Mesodermal cell (in vitro differentiated cells): ENCODE data around the gene SMG6.

Source experiments
- H3K27ac ChIP-seq: 2 replicates; pipeline ENCODE4 v1.7.0; 2013; ENCODE audit warnings: mild to moderate bottlenecking, low read depth, low read length, moderate library complexity; ENCODE audit not compliant: severe bottlenecking
- H3K36me3 ChIP-seq: 2 replicates; pipeline ENCODE4 v1.7.1; 2013; ENCODE audit warnings: mild to moderate bottlenecking, low read length, moderate library complexity; ENCODE audit not compliant: control insufficient read depth, insufficient read depth
- H3K4me1 ChIP-seq: one replicate; pipeline ENCODE4 v1.7.1; 2013; ENCODE audit warnings: mild to moderate bottlenecking, low read length; ENCODE audit not compliant: insufficient read depth, control insufficient read depth, poor library complexity, severe bottlenecking
- H3K4me3 ChIP-seq: 2 replicates; pipeline ENCODE4 v1.7.0; 2013; ENCODE audit warnings: low read length, control low read depth, mild to moderate bottlenecking; ENCODE audit not compliant: insufficient read depth, poor library complexity, severe bottlenecking; ENCODE audit errors: extremely low read depth
- H3K9me3 ChIP-seq: 2 replicates; pipeline ENCODE4 v1.7.1; 2013; ENCODE audit warnings: mild to moderate bottlenecking, low read length, moderate library complexity; ENCODE audit not compliant: control insufficient read depth
- WGBS, 2 experiments: methylation state at CpG; one replicate each; pipeline ENCODE4 v1.1.5; 2013; ENCODE audit warnings: missing lambda C conversion rate in 2 of 2; ENCODE audit not compliant: insufficient coverage in 2 of 2; 5-methylcytosine and 5-hydroxymethylcytosine counted together

The SMG6 gene

GRCh38 chr17:2214929-2215615 lies 88.5 kb downstream of the SMG6 start:
- peaks cover 41% of the 10 kb centered on the region for H3K4me1 ChIP-seq
- peak overlapping the region; percentile 92 for H3K27ac ChIP-seq
- WGBS, 2 experiments: 76 to 94% methylated on average over 6 to 8 of the region's 11 CpGs
- H3K9me3 ChIP-seq: no peaks in the 10 kb centered on the region
- H3K4me3 ChIP-seq: no peak overlapping the region
- peaks cover 22% of the 10 kb centered on the region for H3K36me3 ChIP-seq

DNA sequence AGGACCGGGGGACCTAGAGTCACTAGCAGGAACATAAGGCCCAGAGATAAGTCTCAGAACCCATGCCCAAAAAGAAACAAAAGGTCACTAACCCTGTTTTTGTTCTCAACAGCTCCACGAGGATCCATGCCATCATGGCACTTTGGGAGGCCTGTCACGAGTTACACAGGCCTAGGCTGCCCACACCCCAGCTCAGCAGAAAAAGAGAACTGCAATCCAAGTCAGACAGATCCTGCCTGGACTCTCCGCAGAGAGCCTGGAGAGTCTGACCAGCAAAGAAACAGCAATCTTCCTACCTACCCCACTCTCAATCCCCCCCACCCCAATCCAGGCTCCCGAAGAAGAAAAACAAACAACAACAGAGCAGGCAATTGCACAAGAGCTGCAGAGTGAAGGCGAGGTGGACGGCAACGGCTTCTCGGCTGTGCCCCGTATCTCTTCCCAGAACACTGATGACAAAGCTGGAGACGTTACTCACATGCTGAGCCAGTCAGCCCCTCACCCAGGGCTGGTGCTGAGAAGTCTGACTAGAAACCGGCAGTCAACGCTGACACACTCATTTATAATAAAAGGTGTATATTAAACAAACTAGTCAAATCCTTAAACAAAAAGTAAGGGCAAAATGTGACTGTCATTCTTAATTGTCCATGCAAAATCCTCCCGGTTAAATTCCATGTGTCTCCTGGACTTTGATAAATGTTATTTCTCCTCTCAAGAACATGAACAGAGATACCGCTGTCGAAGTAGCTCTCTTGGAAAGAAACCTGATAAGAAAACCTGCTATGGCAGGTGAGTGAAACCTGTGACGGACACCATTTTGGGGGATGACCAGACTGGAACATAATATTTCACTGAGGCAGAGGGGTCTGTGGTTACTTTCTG lies 89.3 kb downstream of the SMG6 start:
- Histone ChIP-seq H3K4me1 (peaks cover 41% of the 10 kb centered on the region), H3K36me3 (peaks cover 23% of the 10 kb centered on the region), H3K27ac (peak overlapping the region; percentile 92), H3K4me3 (no peak overlapping the region), H3K9me3 (no peaks in the 10 kb centered on the region)
- 42 to 46% methylated on average over 11 to 14 of the region's 17 CpGs for WGBS, 2 experiments

- H3K27ac ChIP-seq: peak overlapping the region; percentile 92
- peaks cover 19% of the 10 kb centered on the region for H3K36me3 ChIP-seq
- peaks cover 48% of the 10 kb centered on the region for H3K4me1 ChIP-seq
- no peak overlapping the region for H3K4me3 ChIP-seq
- H3K9me3 ChIP-seq: no peaks in the 10 kb centered on the region
- WGBS, 2 experiments: 94 to 95% methylated on average over 10 to 11 of the region's 11 CpGs
Observed at GRCh38 chr17:2213291-2213960, 90.2 kb downstream of the SMG6 start.

- H3K36me3 ChIP-seq: peaks cover 17% of the 10 kb centered on the region
- H3K4me3 ChIP-seq: no peak overlapping the region
- H3K9me3 ChIP-seq: no peaks in the 10 kb centered on the region
- H3K27ac ChIP-seq: peak overlapping the region; percentile 92
- H3K4me1 ChIP-seq: peaks cover 53% of the 10 kb centered on the region
- 92 to 99% methylated on average over 8 of the region's 10 CpGs for WGBS, 2 experiments
Observed at GRCh38 chr17:2212400-2212981, 91.1 kb downstream of the SMG6 start.

DNA sequence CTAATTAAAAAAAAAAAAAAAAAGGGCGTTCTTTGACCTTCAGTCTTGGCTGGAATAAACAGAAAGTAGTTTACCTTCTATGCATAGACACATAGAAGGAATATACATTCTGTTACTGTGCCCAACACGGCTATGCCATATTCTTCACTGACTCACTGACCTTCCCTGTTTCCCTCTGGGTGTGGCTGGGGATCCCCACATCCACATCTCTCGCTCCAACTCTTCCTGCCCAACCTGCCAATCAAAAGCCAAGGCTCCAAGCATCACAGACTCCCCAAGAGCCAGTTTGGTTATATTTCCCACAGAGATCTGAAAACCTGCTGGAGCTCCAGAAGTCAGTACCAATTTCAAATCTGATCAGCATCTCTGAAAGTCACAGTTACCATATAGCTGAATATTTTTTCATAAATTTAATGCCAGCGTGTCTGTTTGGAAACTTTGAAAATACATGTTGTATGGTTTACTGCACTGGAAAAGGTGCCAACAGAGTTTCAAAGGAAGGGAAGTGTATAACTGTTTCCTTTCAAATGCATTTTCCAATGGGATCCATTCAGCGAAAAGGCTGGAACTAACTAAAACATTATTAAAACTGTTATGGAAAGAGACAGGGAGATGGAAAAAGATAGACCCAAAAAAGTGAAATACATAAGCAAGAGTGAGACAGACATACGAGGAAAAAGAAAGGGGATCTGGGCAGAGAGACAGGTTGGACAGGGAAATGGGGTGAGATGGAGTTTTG lies 91.8 kb downstream of the SMG6 start:
- H3K36me3 ChIP-seq: peaks cover 17% of the 10 kb centered on the region
- no peak overlapping the region for H3K27ac ChIP-seq
- WGBS, 2 experiments: 94 to 100% methylated on average over 2 to 3 of the region's 6 CpGs
- no peaks in the 10 kb centered on the region for H3K9me3 ChIP-seq
- H3K4me1 ChIP-seq: peaks cover 53% of the 10 kb centered on the region
- H3K4me3 ChIP-seq: no peak overlapping the region

GRCh38 chr17:2210726-2211125 lies 92.9 kb downstream of the SMG6 start:
- peaks cover 48% of the 10 kb centered on the region for H3K4me1 ChIP-seq
- peaks cover 17% of the 10 kb centered on the region for H3K36me3 ChIP-seq
- H3K9me3 ChIP-seq: no peaks in the 10 kb centered on the region
- 100% methylated on average over 1 of the region's 2 CpGs; no CpG with 5 or more reads in 1 of the 2 experiments for WGBS, 2 experiments
- no peak overlapping the region for H3K27ac ChIP-seq
- H3K4me3 ChIP-seq: no peak overlapping the region

DNA sequence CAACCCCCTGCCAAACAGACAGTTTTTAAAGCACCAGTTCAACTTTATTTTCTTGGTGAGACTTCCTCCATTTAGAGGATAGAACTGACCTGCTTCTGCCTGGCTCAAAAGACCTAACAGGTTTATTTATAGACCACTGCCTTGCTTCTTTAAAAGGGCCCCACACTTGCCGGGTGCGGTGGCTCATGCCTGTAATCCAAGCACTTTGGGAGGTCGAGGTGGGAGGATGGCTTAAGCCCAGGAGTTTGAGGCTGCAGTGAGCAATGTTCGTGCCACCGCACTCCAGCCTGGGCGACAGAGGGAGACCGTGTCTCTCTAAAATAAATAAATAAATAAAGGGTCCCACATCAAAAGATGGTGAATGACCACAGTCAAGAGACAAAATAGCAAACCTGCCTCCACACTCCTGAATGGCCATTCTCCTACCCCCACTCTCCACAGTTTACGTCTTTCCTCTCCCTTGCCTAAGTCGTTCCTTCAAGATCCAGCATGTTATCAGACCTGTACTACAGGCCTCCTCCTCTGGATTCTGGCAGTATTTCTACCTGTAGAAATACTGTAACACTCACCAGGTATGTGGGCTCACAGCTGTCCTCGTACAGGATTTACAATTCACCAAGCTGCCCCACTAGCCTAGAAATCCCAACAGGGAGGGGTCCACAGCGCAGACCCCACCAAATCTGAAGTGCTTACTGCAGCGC lies 95.6 kb downstream of the SMG6 start:
- WGBS, 2 experiments: 81 to 89% methylated on average over 7 to 9 of the region's 12 CpGs
- no peak overlapping the region for H3K4me3 ChIP-seq
- H3K4me1 ChIP-seq: peaks cover 21% of the 10 kb centered on the region
- peaks cover 34% of the 10 kb centered on the region for H3K36me3 ChIP-seq
- no peak overlapping the region for H3K27ac ChIP-seq
- no peaks in the 10 kb centered on the region for H3K9me3 ChIP-seq

DNA sequence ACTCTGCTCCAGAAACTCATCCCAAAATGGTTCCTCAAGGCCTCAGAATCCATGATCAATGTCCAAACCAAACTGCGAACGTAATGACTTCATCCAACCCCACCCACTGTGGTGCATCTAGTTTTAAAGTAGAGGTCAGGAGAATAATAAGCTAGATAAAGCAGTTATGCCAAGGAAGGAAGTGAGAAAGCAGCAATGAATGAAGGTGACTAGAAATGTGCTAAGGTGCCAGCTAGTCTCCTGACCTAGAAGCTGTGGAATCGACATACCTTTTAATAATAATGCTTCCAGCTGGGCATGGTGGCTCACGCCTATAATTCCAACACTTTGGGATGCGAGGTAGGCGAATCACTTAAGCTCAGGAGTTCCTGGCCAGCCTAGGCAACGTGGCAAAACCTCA lies 99.2 kb downstream of the SMG6 start:
- peaks cover 30% of the 10 kb centered on the region for H3K36me3 ChIP-seq
- WGBS, 2 experiments: 88 to 100% methylated on average over 3 to 5 of the region's 7 CpGs

GRCh38 chr17:2203818-2204217 lies 99.8 kb downstream of the SMG6 start:
- WGBS, 2 experiments: 92 to 93% methylated on average over 3 of the region's 3 CpGs
- peaks cover 25% of the 10 kb centered on the region for H3K36me3 ChIP-seq
- H3K27ac ChIP-seq: no peak overlapping the region
- H3K4me1 ChIP-seq: peaks cover 9% of the 10 kb centered on the region
- no peaks in the 10 kb centered on the region for H3K9me3 ChIP-seq
- no peak overlapping the region for H3K4me3 ChIP-seq

More for the DNA sequence above, 99.2 kb downstream of the SMG6 start:
- peaks cover 13% of the 10 kb centered on the region for H3K4me1 ChIP-seq
- H3K27ac ChIP-seq: no peak overlapping the region
- no peak overlapping the region for H3K4me3 ChIP-seq
- no peaks in the 10 kb centered on the region for H3K9me3 ChIP-seq
